HG02623 (cell line): ENCODE measurements around the gene SIL1.
"Not testable (repeated sequence)": the region's sequence is repeated elsewhere in the genome, so short reads cannot be mapped to it uniquely, and the experiment has no call there.

ENCODE experiments used
- ATAC-seq: cut with Tn5 transposase; IDR thresholded peaks from one replicate; pipeline ENCODE4 v1.9.1; 2021; ENCODE audit warnings: moderate library complexity; ENCODE audit not compliant: unreplicated experiment

Gene SIL1

DNA sequence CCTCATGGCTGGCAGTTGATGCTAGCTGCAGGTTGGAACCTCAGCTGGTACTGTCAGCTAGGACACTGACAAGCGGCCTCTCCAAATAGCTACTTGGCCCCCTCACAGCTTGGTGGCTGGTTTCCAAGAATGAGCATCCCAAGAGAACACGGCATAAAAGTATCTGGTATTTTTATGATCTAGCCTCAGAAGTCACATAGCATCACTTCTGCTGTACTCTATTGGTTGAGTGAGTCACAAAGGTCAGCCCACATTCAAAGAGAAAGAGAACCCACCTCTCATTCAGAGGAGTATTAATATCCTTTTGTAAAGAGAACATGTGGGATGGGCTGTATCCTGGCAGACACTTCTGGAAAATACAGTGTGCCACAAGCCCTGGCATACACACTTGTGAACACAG, 6.0 kb upstream of the SIL1 start:
- ATAC-seq = no peak

- no peak for ATAC-seq
Measured at GRCh38 chr5:139199321-139199720, 1.2 kb upstream of the SIL1 start.

DNA sequence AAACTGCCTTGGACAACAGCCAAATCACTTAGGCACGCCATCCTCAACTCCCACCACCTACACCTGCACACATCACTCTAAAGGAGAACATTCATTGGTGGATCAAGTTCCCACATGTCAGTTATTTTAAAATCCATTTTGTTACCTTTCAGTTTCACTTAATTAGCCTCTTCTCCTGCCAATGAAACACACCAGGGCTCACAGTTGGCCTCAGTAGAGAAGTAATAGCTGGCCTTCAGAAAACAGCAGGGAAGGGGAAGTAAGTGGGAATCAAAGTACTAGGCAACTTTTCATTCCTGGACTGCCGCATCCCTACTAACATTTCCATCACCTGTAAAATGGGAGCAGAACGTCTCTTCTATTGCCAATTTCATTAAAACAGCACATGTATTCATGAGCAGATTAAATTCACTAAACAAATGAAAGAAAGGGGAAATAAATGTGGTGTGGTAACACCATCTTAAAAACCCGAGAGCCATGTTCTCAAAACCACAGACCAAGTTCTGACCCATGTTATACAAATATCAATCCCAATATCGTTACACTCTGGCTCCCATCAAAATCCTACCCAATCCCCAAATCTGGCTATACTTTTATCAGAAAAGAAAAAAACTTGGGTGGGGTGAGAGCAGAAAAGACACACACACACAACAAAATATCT, 1.7 kb downstream of the SIL1 start:
- ATAC-seq = no peak

DNA sequence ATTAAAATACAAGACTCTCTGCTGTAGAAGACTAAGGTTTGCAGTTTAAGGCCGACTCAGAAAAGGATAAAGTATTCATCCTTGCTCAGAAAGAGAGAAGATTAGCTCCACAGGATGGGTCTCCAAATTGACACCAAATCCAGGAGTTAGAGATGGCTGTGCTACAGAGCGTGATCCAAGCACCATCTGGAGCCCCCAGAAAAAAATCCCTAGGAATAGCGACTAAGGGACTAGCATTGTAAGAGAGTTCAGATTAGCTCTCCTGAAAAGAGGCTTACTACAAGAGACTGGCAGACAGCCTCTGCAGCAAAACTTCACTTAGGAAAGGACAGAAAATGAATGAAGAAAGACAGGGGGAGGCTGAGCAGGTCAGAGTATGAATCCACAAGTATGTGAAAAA, 3.7 kb downstream of the SIL1 start:
- no peak for ATAC-seq

GRCh38 chr5:139193928-139194327, 4.2 kb downstream of the SIL1 start:
- no peak for ATAC-seq

GRCh38 chr5:139192906-139193305, 5.3 kb downstream of the SIL1 start:
- not testable (repeated sequence) for ATAC-seq

DNA sequence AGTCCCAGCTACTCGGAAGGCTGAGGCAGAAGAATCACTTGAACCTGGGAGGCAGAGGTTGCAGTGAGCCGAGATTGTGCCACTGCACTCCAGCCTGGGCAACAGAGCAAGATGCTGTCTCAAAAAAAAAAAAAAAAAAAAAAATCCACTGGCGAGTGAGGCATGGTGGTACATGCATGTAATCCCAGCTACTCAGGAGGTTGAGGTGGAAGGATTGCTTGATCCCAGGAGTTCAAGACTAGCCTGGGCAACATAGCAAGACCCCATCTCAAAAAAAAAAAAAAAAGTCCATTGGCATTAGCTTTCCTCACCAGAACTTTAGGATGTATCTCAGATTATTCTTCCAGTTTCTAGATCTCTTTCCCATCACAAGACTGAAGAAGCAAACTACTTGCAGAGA, 6.2 kb downstream of the SIL1 start:
- not testable (repeated sequence) for ATAC-seq

DNA sequence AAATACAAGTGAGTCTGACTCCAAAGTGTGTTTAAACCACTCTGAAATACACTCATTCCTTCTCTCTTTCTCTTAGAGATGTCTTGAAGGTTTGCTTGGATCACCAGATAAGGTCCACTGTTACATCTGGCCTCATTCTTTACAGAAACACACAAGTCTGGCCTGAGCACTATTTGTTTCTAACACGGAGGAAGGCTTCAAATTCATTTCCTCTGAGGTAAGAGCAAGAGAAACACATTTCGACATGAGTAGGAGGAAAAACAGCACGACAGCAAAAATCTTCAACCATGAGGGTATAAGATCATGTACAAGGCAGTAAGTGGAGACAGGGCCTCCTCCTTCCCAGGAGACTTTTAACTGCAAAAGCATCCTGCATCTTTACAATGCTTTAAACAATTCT, 8.0 kb downstream of the SIL1 start:
- no peak for ATAC-seq

DNA sequence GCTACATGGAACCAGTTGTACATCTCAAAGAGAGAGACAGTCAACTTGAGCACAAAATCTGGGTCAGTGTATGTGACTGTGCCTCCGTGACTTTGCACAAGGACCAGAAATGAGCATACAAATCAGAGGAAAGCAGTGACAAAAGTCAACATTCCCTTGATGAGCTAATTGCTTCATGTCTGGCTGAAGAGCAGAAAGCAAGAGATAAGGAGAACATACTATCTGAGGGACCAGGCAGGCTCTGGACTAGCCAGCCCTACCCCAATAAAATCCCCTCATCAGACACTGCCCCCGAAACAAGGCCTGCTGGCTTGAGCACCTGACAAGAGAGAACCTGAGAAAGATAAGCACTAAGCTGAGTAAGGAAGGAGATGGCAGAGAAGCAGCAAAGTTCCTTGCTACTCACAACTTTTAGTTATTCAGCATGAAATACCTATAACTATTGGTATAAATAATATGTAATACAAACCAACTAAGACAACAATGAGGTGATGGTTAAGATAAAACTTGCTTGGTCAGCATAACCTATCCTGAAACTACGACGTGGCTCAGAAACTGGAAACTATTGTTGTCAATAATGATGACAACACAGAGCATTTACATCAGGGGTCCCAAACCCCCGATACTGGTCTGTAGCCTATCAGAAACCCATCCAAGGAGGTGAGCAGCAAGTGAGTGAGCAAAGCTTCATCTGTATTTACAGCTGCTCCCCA, 9.5 kb downstream of the SIL1 start:
- ATAC-seq = no peak

GRCh38 chr5:139186752-139187326, 11.3 kb downstream of the SIL1 start:
- ATAC-seq = no peak

DNA sequence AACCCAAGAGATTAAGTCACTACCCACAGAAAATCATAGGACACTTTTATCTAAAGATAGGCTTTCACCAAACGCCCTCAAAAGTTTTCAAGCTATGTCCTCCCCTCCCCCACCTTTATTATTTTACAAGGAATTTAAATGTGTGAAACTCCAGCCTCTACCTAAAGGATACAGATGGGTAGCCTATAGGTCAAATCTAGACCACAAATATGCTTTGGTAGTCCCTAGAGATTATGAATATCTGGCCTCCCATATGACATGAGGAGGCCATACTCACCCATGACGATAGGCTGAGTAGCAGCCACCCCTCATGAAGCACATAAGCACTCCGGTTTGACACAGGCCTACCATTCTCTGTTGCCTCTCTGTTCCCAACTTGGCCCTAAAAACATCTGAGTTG, 11.9 kb downstream of the SIL1 start:
- ATAC-seq = no peak

GRCh38 chr5:139185589-139185988, 12.6 kb downstream of the SIL1 start:
- no peak for ATAC-seq

- ATAC-seq = no peak
Measured at GRCh38 chr5:139183502-139183901, 14.7 kb downstream of the SIL1 start.

DNA sequence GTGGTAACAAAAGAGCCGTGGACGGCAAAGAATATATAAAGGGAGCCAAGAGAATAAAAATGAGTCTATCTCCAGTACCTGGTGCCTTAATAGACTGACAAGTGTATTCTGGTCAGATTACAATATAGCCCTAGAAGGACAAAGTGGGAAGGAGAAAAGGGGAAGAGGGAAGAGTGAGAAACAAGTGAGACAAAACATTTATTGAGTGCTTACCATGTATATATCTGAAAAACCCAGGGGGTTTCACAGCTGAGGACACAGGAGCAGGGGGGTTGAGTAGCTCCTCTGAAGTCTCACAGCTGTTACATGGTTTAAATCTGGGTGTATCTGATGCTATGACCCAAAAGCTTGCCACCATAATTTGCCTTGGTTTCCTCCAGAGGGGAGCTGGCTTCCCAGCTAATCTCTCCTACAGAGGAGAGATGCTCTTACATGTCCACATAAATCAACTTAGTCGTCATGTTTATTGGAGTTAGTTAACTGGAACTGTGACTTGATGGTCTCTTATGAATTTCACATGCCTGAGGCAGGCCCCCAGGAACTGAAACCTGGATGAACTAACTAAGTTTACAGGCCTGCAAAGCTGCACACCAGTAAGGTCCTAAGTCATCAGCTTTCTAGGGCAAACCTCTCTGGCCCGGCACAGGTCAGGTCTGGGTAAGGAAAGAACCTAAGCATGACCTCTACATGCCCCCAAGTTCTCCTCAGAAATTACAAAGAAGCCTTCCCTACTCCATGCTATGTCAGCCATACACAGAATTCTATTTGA, 15.5 kb downstream of the SIL1 start:
- ATAC-seq = no peak

- ATAC-seq = no peak
Measured at GRCh38 chr5:139181835-139182452, 16.2 kb downstream of the SIL1 start.

- no peak for ATAC-seq
Measured at GRCh38 chr5:139181322-139181730, 16.8 kb downstream of the SIL1 start.

DNA sequence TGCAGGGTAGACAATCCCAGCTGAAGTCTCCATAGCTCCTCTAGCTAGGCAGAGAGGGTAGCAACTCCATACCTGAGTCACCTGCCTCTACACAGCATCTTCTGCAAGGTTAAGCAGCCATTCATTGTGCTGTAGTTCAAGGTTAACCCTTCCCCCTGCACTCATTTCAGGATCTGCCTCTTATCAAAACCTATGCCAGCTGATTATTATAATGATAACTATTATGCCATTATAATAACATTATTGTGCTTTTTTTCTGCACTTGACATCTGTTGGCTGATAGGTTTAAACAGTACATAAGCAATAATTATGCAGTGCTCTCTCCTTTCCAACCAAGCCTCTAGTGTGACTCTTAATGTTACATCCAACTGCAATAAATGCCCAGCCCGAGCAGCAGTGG, 17.3 kb downstream of the SIL1 start:
- ATAC-seq = no peak

DNA sequence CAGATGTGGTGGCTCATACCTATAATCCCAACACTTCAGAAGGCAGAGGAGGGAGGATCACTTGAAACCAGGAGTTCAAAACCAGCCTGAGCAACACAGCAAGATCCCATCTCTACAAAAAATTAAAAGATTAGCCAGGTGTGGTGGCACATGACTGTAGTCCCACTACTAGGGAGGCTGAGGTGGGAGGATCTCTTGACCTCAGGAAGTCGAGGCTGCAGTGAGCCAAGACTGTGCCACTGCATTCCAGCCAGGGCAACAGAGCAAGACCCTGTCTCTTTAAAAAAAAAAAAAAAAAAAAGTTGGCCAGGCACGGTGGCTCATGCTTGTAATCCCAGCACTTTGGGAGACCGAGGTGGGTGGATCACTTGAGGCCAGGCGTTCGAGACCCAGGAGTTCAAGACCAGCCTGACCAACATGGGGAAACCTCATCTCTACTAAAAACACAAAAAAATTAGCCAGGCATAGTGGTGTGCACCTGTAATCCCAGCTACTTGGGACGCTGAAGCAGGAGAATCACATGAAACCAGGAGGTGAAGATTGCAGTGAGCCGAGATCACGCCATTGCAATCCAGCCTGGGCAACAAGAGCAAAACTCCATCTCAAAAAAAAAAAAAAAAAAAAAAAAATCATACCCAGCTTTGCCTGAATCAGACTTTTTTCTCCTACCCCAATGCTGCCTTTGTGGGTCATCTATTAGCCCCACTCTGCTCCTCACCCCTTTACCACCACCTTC, 18.2 kb downstream of the SIL1 start:
- not testable (repeated sequence) for ATAC-seq

GRCh38 chr5:139178935-139179334, 19.2 kb downstream of the SIL1 start:
- ATAC-seq = no peak

GRCh38 chr5:139178589-139178917, 19.6 kb downstream of the SIL1 start:
- no peak for ATAC-seq
